ENCODE data around the gene KDM4B.

KDM4B gene

DNA sequence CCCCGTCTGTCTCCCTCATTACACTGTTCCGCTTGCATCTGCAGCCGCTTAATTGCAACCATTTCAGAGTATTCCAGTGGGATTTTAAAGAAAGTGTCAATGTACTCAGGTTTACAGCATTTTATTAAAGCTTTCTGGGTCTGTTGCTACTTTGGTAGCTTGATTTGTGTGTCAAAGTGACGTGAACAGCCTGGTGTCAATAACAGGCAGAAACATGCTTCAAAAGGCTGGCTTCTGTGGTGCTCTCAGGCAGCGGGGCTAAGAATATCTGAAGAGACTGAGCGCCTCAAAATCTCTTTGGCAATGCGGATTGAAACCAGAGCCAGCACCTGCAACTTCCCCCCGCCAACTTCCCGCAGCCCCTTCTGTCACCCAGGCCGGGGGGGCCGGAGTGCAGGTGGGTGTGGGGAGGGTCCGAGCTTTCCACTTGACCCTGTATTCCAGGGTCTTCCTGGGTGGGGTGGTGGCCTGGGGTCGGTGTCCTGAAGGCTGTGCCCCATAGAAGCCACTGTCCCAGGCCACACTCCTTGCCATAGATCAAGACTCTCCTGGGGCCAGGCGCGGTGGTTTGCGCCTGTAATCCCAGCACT is 81.2 kb downstream of the KDM4B start:
- DNase-seq (ENCODE audit: low read depth in 2 of 2): no peak

DNA sequence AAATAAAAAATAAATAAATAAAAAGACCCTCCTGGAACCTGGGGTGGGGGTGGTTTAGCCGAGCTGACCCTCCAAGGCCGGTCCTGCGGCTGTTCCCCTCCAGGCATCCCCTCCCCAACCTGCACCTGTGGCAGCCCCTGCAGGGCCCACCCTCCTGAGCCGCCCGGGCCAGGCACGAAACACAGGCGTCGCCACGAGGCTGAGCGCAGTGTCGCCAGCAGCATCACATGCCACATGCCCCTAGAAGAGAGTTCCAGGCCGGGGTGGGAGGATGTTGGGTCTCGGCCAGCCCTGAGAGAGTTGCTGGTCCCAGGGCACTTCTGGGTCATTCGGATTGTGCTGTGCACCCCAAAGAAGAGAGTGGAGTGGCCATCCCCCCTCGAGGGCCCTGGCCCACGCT is 82.0 kb downstream of the KDM4B start:
- no peak for DNase-seq (ENCODE audit: low read depth in 2 of 2)

DNA sequence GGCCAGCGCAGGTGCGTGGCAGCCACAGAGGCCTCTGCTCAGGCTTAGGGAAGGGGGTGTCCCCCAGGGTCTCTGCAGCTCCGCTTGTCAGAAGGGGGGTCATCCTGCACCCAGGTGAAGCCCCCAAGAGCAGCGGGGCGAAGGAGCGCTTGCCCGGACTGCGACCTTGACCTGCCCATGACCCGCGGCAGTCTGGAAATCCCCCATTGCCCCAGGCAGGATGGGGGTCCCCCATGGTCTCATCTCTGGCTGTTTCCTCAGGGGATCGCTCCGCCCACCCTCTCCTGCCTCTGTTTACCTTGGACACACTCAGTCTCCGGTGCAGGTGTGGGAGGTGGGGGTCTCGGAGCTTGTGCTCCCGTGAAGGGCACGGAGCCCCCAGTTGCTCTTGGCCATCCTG is 82.7 kb downstream of the KDM4B start:
- no peak for DNase-seq (ENCODE audit: low read depth in 2 of 2)

DNA sequence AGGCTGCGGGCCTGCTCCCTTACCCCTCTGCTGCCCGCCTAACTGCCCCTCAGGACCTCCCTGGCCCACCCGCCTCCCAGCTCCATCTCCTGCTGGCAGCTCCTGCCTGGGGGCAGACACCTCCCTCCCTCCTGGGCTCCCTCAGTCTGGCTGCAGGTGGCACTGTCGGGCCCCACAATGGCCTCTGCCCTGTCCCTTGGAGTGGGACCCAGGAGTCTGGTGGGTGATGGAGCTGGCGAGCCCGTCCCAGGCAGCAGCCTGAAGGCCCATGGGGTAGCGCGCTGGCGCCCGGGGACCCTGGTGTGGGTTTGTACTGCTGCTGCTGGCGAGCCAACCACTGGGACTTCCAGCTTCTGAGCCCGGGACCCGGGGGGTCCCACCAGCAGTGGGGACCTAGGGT is 83.6 kb downstream of the KDM4B start:
- DNase-seq (ENCODE audit: low read depth in 2 of 2): no peak

DNA sequence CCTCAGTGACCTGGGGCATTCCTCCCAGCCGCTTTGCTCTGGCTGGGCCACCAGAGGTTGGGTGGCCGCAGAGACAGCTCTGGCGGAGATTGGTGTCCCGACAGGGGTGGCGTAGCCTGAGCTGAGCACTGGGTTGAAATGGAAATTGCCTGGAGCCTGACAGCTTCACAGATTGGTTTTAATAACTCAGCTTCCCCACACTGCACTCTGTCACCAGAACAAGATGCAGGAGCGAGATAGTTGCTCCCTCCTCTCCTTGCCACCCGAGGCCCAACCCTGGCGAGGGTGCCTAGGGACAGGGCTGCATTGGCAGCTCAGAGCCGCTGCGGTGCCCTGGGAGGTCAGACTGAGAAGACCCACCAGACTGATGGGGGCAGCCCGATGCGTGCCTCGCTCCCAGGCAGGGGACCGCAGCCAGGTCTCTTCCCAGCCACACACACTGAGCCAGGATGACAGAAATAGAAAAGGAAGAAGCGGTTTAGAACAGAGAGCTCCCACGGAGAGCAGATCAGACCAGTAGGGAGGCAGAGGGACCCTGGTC is 84.1 kb downstream of the KDM4B start:
- no peak for DNase-seq (ENCODE audit: low read depth in 2 of 2)

DNA sequence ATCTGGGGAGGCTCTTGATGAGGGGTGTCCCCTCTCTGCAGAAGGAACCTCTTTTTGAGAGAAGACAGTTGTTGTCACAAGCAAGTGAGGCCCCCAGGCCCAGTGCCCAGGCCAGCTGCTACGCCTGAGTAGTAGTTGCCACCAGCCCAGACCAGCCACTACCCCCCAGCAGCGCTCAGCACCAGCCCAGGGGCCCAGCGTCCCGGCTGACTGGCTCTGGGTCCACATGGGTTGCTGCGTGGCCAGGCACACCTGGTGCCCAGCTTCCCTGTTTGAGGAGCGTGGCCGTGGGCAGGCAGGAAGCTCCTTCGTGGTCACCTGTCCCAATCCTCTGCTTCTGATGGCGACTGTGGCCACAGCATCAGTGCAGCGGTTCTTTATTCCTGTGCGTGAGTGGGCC is 84.7 kb downstream of the KDM4B start:
- no peak for DNase-seq (ENCODE audit: low read depth in 2 of 2)

DNA sequence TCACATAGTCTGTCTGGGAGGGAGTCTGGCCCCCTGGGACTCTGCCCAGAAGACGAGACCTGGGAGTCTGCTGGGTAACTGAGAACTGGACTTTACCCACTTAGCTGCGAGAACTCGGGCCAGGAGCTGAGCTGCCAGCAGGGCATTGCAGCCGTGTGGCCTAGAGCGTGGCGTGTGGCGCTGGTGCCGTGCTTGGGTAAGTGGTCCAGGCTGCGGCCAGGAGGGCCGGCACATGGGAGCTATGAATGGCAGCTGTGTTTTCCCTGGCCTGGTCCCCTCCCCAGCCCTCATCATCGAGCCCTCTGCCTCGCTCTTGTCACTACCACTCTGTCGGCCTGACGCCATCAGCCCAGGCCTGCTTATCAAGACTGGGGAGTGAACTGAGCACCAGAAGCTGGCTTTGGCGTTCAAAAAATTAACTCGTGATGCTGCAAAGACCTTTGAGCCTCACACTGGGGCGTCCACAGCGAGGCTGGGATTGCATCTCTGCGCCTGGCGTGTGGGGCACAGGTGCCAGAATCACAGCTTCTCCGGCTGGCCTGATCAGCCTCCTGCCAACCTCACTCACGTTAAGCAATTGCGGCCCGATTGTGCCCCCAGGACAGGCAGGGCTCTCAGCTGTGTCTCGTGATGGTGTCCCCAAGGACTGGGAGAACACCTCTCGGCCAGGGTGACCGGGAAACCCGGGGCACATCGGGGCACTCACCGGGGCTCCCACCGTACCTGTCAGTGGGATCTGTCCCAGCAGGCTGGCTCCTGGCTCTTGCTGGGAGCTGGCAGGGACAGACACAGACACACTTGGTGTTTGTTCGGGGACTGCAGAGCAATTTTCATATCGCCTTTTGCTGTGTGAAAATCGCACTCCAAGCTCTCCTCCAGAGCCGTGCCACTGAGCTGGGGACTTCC is 85.9 kb downstream of the KDM4B start:
- DNase-seq (ENCODE audit: low read depth in 2 of 2): no peak

DNA sequence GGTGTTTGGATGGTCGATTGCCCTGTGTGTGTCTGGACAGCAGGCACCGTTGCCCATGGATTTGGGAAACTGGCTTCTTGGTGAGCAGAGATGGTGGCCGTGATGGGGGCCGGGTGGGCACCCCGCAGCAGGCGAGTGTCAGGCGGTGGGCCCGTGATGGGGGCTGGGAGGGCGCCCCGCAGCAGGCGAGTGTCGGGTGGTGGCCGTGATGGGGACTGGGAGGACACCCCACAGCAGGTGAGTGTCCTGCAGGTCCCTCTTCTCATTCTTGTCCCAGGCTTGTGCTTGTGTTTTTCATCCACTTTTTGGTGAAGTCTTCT is 86.5 kb downstream of the KDM4B start:
- no peak for DNase-seq (ENCODE audit: low read depth in 2 of 2)

DNA sequence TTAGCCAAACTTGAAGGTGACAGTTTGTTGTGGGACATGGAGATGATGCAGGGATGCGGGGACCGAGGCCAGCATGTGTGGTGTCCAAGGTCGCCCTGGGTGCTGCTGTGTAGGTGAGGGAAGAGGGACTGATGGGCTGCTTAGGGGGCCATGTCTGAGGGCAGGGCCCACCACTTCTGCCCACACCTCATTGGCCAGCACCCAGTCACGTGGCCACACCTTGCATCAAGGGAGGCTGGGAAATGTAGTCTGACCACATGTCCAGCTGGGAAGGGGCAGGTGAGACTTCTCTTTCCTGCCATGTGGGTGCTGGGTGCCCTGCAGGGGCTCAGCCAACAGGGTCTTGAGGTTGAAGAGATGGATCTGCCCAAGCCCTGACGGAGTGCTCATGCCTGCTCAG is 88.9 kb downstream of the KDM4B start:
- no peak for DNase-seq (ENCODE audit: low read depth in 2 of 2)

DNA sequence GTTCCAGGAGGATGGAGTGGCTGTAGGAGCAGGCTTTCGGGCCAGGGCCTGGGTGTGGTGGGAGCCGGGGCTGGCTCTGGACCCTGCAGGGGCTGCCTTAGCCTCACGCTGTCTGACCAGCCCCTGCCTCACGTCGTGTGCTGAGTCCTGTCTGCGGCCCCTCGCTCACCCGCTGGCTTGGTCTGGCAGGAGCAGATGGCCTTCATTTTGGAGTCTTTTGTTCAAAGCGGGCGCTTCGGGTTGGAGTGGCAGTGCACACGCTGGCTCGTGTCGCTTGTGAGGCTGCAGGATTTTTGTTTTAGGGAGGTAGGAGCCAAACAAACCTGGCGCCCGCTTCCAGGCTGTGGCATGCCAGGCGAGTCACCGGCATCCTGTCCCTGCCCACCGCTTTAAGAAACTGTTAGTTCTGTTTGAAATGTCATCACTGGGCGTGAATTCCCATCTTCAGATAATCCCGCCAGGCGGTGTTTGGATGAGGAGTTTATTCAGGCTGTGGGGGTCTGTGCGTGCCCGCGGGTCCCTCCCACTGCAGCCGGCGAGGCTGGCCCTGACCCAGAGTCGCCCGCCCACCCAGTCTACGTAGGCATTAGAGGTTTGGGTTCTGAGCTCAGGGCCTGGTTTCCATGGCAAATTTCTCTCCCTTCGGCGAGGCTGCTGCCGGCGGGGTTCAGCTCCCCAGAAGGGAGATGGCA is 89.8 kb downstream of the KDM4B start:
- DNase-seq (ENCODE audit: low read depth in 2 of 2): no peak

DNA sequence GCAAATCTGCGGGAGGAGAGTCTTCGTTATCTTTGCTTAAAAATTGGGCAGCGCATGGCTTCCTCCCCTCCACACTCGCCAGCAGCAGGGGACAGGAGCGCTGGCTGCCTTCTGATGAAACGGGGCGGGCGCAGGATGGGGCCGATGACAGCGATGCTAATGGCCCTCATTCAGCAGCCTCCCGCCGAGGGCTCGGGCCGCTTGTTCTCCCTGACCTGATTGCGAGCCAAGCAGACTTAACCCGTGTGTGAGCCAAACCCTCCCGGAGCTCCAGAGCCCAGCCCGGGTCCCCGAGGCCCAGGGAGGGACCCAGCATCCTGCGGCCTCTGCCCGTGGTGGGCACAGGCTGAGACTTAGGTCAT is 90.3 kb downstream of the KDM4B start:
- DNase-seq (ENCODE audit: low read depth in 2 of 2): no peak

DNA sequence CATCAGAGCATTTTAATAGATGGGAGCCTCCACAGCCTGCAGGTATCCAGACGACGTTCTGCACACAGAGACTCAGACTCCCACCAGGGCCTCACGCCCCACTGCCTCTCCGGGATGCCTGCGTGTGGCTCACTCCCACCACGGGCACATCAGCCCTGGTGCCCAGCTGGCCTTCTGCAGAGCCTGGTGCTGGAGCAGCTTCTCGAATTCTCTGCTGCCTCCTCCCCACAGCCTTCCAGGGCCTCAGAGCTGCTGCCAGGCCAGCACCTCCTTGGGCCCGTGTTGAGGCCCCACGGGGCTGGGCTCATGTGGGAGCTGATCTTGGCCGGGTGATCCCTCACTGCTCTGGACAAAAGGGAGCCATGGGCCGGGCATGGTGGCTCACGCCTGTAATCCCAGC is 90.9 kb downstream of the KDM4B start:
- DNase-seq (ENCODE audit: low read depth in 2 of 2): no peak

DNA sequence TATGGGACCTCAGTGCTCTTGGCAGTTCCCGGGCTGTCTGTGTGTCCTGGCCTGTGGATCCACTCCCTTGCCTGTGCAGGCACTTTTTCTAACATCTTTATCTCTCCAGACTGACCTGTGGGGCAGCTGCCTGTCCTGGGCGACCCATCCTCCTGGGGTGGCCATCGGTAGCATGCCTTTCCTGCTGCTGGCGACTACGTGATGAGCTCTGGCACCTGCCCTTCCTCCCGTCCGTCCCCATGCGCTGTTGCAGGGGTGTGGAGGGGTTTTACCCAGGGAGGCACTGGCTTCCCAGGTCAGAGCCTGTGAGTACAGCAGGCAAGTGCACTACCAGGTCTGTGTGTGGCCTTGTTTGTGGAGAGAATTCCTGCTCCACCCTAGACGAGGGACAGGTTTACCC is 93.3 kb downstream of the KDM4B start:
- no peak for DNase-seq (ENCODE audit: low read depth in 2 of 2)

DNA sequence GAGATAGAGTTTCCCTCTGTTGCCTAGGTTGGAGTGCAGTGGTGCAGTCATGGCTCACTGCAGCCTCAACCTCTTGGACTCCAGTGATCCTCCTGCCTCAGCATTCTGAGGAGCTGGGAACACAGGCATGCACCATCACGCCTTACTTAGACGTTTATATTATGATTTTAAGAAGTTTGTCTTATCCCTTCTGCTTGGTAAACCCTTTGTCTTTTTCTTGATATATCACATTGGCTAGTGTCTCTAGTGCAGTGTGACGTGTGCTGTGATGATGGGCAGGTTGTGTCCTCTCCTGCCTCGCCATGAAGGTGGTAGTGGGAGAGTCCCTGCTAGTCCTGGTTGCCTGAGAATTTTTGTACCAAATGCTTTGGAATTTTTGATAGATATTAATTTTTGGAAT is 93.9 kb downstream of the KDM4B start:
- DNase-seq (ENCODE audit: low read depth in 2 of 2): no peak

DNA sequence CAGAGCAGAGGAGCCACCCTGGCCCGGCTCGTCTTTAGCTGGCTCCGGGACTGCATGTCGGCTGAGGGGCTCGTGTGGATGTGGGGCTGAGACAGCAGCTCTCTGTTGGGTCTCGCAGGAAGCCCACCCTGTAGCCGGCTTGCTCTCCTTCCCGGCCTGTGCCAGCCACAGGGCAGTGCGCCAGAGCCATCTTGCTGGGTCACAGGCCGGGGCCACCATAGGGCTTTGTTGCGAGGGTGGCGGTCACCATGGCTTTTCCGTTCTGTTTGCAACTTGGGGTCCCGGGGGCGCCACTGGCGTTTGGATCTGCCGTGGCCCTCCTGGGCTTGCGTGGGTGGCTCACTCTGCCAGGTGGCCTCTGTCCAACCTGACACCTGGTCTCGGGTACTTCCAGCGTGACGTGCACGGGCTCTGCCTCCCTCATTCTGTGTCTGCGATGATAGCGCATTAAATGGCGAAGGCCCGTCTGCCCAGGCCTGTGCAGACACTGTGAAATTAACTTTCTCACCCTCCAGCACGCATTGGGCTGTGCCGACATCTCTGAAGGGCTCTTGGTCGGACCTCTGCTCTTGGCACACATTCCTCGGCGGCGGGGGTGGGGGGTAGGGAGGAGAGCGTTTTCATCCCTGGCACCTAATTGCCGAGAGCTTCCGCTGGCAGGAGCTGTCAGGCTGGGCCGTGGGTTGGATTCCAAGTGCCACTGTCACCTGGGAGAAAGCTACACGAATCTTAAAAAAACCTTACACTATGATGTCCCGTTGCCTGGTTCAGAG is 95.1 kb downstream of the KDM4B start:
- DNase-seq (ENCODE audit: low read depth in 2 of 2): no peak

DNA sequence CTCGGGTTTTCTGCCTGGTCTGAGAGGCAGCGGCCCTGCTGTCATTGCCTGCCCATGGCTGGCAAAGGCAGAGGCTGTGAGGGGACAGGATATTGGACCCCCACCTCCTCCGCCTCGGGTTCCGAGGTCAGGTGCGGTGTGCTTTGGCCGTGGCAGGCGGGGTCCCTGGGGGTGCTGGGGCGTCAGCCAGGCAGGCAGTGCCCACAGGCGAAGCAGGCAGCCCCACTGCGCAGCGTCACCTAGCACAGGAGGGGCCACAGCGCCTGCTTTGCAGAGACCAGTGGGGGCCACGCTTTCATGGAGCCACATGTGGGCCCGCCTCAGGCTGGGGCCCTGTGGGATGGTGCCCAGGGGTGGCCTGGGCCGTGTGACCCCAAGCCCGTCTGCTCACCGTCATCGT is 96.0 kb downstream of the KDM4B start:
- DNase-seq (ENCODE audit: low read depth in 2 of 2): no peak

DNA sequence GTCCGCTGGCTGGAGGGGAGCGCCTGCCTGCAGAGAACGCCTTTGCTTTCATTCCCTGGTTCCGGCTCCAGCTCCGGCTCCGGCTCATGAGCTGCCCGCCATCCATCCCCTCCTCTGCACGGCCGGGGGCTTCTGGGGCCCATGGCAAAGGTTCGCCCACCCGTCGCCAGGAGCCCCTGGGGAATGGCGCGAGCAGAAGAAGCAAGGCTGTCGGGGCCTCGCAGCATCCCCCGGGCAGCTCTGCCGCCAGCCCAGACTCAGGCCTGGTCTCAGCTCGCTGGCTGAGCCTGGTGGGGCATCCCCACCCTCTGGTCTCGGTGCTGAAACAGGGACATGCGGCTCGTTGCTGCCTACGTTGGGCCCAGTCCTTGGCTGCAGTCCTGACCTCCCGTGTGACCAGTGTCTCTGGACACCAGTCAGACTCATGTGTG is 96.8 kb downstream of the KDM4B start:
- no peak for DNase-seq (ENCODE audit: low read depth in 2 of 2)

DNA sequence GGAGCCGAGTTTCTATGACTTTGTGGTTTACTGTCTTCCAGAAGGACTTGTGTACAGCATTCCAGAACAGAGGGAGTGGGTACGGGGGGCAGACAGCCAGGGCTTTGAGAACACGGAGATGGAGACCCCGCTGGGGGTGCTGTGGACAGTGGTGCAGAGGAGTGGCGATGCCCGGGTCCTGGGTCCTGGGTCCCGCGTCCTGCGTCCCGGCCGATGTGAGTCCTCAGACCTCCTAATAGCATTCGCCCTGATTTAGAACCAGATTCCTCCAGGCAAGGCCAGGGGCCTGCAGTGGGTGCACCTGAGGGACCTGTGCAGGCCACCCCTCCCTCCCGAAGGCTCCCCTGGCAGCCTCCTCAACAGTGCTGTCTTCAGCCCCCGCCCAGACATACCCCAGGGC is 97.9 kb downstream of the KDM4B start:
- no peak for DNase-seq (ENCODE audit: low read depth in 2 of 2)

DNA sequence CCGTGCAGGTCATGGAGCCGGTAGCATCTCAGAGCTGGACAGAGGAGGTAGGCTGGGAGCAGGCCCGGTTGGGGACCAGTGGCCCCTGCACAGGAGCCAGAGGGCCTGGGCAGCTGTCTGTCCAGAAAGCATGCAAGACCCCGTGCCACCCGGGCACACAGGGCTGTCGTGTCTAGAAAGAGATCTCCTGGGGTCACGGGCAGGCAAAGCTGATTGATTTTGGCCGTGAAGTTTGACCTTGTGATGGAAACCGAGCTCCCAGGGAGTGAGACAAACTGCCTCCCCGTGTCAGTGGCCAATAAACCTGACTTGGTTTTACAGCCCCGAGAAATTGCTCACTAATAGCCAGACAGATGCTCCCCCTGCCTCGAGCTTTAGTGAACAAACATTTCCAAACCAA is 98.8 kb downstream of the KDM4B start:
- DNase-seq (ENCODE audit: low read depth in 2 of 2): no peak

DNA sequence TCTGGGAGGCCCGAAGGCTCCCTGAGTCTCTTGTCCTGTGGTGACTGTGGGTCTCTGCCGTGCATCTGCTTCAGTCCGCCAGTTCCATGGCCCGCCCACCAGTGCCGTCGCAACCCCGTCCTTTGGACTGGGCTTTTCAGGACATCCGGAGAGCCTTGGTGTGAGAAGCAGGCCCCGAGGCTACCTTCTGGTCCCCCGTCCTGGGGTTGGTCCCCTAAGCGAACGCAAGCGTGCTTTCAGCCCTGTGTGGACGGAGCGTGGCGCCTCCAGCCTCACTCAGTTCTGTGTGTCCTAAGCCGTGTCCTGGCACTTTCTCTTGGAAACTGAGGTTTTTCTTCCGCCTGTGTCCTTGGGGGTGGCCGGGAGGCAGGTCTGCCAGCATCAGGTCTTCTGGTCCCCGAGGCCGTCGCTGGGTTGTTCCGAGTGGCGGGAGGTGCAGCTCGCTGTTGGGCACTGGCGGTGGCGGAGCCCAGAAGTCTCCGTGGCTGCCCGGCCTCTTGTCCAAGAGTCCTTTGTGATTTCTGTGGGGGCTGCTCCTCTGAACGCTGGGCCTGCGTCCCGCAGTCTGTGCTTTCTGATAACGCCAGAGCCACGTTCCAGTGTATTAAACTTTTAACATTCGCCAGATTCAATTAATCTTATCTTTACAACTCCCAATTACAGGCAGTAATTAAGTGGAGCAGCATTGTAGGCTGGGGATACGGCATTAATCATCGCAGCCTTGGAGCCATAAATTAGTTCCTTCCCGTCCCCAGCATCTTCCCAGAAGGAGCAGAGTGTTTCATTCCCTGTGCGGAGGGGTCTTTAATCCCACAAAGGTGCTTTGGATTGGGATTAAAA is 99.5 kb downstream of the KDM4B start:
- no peak for DNase-seq (ENCODE audit: low read depth in 2 of 2)

DNA sequence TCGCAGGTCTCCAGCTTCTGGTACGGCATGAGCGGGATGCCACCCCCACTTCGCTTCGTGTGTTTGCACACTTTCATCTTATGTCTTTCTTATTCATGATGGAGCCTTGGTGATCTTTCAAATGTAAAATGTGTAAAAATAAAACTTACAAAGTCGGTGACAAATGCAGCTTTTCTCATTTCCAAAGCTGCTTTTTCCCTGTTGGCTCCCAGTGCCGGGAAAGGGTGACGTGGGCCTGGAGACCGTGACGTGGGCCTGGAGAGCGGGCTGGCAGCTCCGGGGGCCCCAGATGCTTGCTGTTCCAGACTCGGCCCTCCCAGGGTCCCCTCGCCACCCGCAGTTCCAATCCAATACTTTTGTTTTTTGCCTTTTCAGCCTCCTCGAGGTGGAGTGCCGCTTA is 101.4 kb downstream of the KDM4B start:
- no peak for DNase-seq (ENCODE audit: low read depth in 2 of 2)
